NCI-H2196 treated with DMSO at 0.1 percent for 48 hours (cell line): ENCODE results near the gene PLCL2.

ENCODE experiments used
- DNase-seq: peaks from one replicate; lab custom pipeline; 2025; ENCODE audit not compliant: unreplicated experiment; lab: John Stamatoyannopoulos, UW

Gene PLCL2

GRCh38 chr3:16913264-16913580 lies 28.5 kb downstream of the PLCL2 start:
- DNase-seq, result no peak

- no peak for DNase-seq
These were observed 32.1 kb downstream of the PLCL2 start for GRCh38 chr3:16916840-16917239.

GRCh38 chr3:16917256-16917935 lies 32.6 kb downstream of the PLCL2 start:
- no peak for DNase-seq

- no peak for DNase-seq
These were observed 33.4 kb downstream of the PLCL2 start for GRCh38 chr3:16917980-16918682.

GRCh38 chr3:16918683-16919025 lies 33.9 kb downstream of the PLCL2 start:
- no peak for DNase-seq

GRCh38 chr3:16923112-16923511 lies 38.4 kb downstream of the PLCL2 start:
- DNase-seq, result no peak

GRCh38 chr3:16927485-16927884 lies 42.7 kb downstream of the PLCL2 start:
- DNase-seq, result no peak

GRCh38 chr3:16928386-16929132 lies 43.8 kb downstream of the PLCL2 start:
- DNase-seq, result no peak

GRCh38 chr3:16929311-16929710 lies 44.6 kb downstream of the PLCL2 start:
- DNase-seq, result no peak

GRCh38 chr3:16932877-16933276 lies 48.1 kb downstream of the PLCL2 start:
- no peak for DNase-seq

GRCh38 chr3:16935781-16936180 lies 51.0 kb downstream of the PLCL2 start:
- no peak for DNase-seq

GRCh38 chr3:16936233-16936632 lies 51.5 kb downstream of the PLCL2 start:
- no peak for DNase-seq

- no peak for DNase-seq
These were observed 52.0 kb downstream of the PLCL2 start for GRCh38 chr3:16936676-16937230.

- no peak for DNase-seq
These were observed 52.6 kb downstream of the PLCL2 start for GRCh38 chr3:16937326-16937845.

- DNase-seq, result no peak
These were observed 56.3 kb downstream of the PLCL2 start for GRCh38 chr3:16940769-16941700.

- DNase-seq, result no peak
These were observed 58.2 kb downstream of the PLCL2 start for GRCh38 chr3:16942955-16943354.

GRCh38 chr3:16943857-16944256 lies 59.1 kb downstream of the PLCL2 start:
- DNase-seq, result no peak

GRCh38 chr3:16944356-16944755 lies 59.6 kb downstream of the PLCL2 start:
- DNase-seq, result no peak

- no peak for DNase-seq
These were observed 60.6 kb downstream of the PLCL2 start for GRCh38 chr3:16945330-16945729.

- no peak for DNase-seq
These were observed 65.5 kb downstream of the PLCL2 start for GRCh38 chr3:16950282-16950681.

GRCh38 chr3:16950845-16951244 lies 66.1 kb downstream of the PLCL2 start:
- no peak for DNase-seq
